Measurements from ENCODE around the gene PRDM15.

- TF ChIP-seq CTCF (IDR thresholded peaks at IDR 0.05), result no peak
- no peak for TF ChIP-seq POLR2A (IDR thresholded peaks at IDR 0.05)
Measured at GRCh38 chr21:41792711-41793110, 86.4 kb downstream of the PRDM15 start.

Data from prostate gland (tissue), 2 donors.